GM12878 (cell line): Measurements from ENCODE around the gene LEKR1. TPM values are rescaled to one million over a fixed set of nuclear protein-coding genes. Genes with fewer than 3 reads are reported as not detected.

Source experiments
- ATAC-seq: fragments of 200-7000 bp; cut with Tn5 transposase; 3 replicates; pipeline ENCODE4 v1.9.1; 2020; ENCODE audit warnings: mild to moderate bottlenecking, moderate library complexity
- BruUV-seq: library from RNA; stranded (reverse); fragments of 400-500 nt; replicated peaks from 2 replicates; lab custom pipeline; 2021; lab: Mats Ljungman, UMichigan
- CTCF ChIA-PET: fragments of 300-600 bp; sonication (Branson Sonifier 250); formaldehyde crosslinking; extraction: SDS; loops from one replicate; lab custom pipeline; 2021; ENCODE audit warnings: inconsistent platforms; lab: Yijun Ruan, JAX
- POLR2A ChIA-PET: fragments of 350-600 bp; formaldehyde crosslinking; extraction: SDS; loops from one replicate; lab custom pipeline; 2021; ENCODE audit warnings: inconsistent platforms; lab: Charles Lee
- RAD21 ChIA-PET: fragments of 300-600 bp; sonication (Branson Sonifier 250); formaldehyde crosslinking; loops from one replicate; lab custom pipeline; 2023; ENCODE audit warnings: antibody characterized with exemption; ENCODE audit not compliant: unreplicated experiment; lab: Charles Lee
- SMC1A ChIA-PET: fragments of 300-600 bp; sonication (Branson Sonifier 250); formaldehyde crosslinking; loops from one replicate; lab custom pipeline; 2023; ENCODE audit not compliant: unreplicated experiment, uncharacterized antibody; lab: Charles Lee
- DNase-seq: peaks from one replicate; pipeline ENCODE4 v3.0.0-alpha.2; 2011; ENCODE audit warnings: low read depth, low spot score
- FAIRE-seq: peaks from 3 replicates; lab custom pipeline; 2011; peaks lifted over from hg19 to GRCh38; lab: Jason Lieb, UNC
- H2AFZ ChIP-seq: 2 replicates; pipeline ENCODE4 v1.6.0; 2011; ENCODE audit warnings: low read depth, low read length, control low read depth; ENCODE audit not compliant: control insufficient read depth
- H3K27ac ChIP-seq: 2 replicates; pipeline ENCODE4 v1.5.1; 2011; ENCODE audit warnings: control low read depth; ENCODE audit not compliant: control insufficient read depth, insufficient read depth
- H3K27me3 ChIP-seq, 2 experiments: replicated peaks in 1 of 2; 2 replicates each; pipeline versions ENCODE4 v1.6.0 to v1.6.1; 2011; ENCODE audit warnings: low read length in 1 of 2; ENCODE audit not compliant: control insufficient read depth in 2 of 2, insufficient read depth in 2 of 2
- H3K36me3 ChIP-seq, 2 experiments: 2 replicates each; pipeline ENCODE4 v1.5.1; 2011; ENCODE audit warnings: low read length in 1 of 2; ENCODE audit not compliant: control insufficient read depth in 2 of 2, insufficient read depth in 2 of 2
- H3K4me1 ChIP-seq: 2 replicates; pipeline ENCODE4 v1.6.1; 2011; ENCODE audit warnings: mild to moderate bottlenecking, low read length, moderate library complexity, mixed read lengths; ENCODE audit not compliant: control insufficient read depth, insufficient read depth
- H3K4me2 ChIP-seq: 2 replicates; pipeline ENCODE4 v1.6.0; 2011; ENCODE audit warnings: control low read depth; ENCODE audit not compliant: control insufficient read depth, insufficient read depth
- H3K4me3 ChIP-seq: fragments of 200-600 bp; sonication (generic); 2 replicates; pipeline ENCODE4 v1.5.1; 2016
- H3K79me2 ChIP-seq: 2 replicates; pipeline ENCODE4 v1.6.0; 2011; ENCODE audit warnings: low read length; ENCODE audit not compliant: control insufficient read depth, insufficient read depth
- H3K9ac ChIP-seq: 2 replicates; pipeline ENCODE4 v1.8.0; 2011; ENCODE audit warnings: low read length, control low read depth, mixed read lengths; ENCODE audit not compliant: control insufficient read depth, insufficient read depth
- H3K9me3 ChIP-seq: replicated peaks from 3 replicates; pipeline ENCODE4 v1.5.1; 2011; ENCODE audit warnings: mild to moderate bottlenecking, low read length; ENCODE audit not compliant: control insufficient read depth, insufficient read depth
- H4K20me1 ChIP-seq: 2 replicates; pipeline ENCODE4 v1.6.0; 2011; ENCODE audit not compliant: control insufficient read depth, insufficient read depth
- ASH2L ChIP-seq: fragments of 300-600, 200-600 bp; sonication (generic); IDR thresholded peaks from 2 replicates; pipeline ENCODE4 v1.6.1; 2017; ENCODE audit warnings: low read depth, mild to moderate bottlenecking, borderline replicate concordance
- ETV6 ChIP-seq, 2 experiments: fragments of 450-650 bp in 1 of 2; IDR thresholded peaks in 1 of 2; conservative IDR thresholded peaks in 1 of 2; 2 replicates each; pipeline ENCODE4 v1.6.1; 2014; ENCODE audit warnings: antibody characterized with exemption in 1 of 2, borderline replicate concordance in 1 of 2, low read depth in 1 of 2, mild to moderate bottlenecking in 1 of 2, moderate library complexity in 1 of 2
- HDAC2 ChIP-seq: fragments of 200-600 bp; sonication (generic); IDR thresholded peaks from 2 replicates; pipeline ENCODE4 v1.6.1; 2017
- MAX ChIP-seq: IDR thresholded peaks from 2 replicates; pipeline ENCODE4 v1.6.1; 2012; ENCODE audit warnings: low read depth, low read length, improper control_type of control experiment
- MEF2B ChIP-seq: fragments of 450-650 bp; IDR thresholded peaks from 2 replicates; pipeline ENCODE4 v1.6.1; 2018; ENCODE audit warnings: mild to moderate bottlenecking, moderate library complexity; ENCODE audit not compliant: partially characterized antibody, poor library complexity, severe bottlenecking
- POU2F2 ChIP-seq: IDR thresholded peaks from 3 replicates; pipeline ENCODE4 v1.6.1; 2011; ENCODE audit warnings: low read depth, mild to moderate bottlenecking, low read length, borderline replicate concordance
- SIN3A ChIP-seq: IDR thresholded peaks from 2 replicates; pipeline ENCODE4 v1.6.1; 2012; ENCODE audit warnings: low read depth, low read length, improper control_type of control experiment
- ZBTB4 ChIP-seq: fragments of 450-650 bp; formaldehyde crosslinking; IDR thresholded peaks from 2 replicates; pipeline ENCODE4 v1.4.0; 2022; ENCODE audit warnings: mild to moderate bottlenecking, moderate library complexity
- ZNF687 ChIP-seq: fragments of 450-650 bp; IDR thresholded peaks from 2 replicates; pipeline ENCODE4 v1.6.1; 2017; ENCODE audit warnings: mild to moderate bottlenecking, moderate library complexity
- ZZZ3 ChIP-seq: IDR thresholded peaks from 2 replicates; pipeline ENCODE4 v1.6.1; 2011; ENCODE audit warnings: low read depth; ENCODE audit not compliant: control insufficient read depth, insufficient read length
- WGBS: methylation state at CpG from one replicate; pipeline ENCODE4 v1.1.6; 2016; ENCODE audit warnings: low lambda C conversion rate; ENCODE audit not compliant: insufficient replicate concordance, insufficient coverage; ENCODE audit errors: missing lambda C conversion rate; 5-methylcytosine and 5-hydroxymethylcytosine counted together
- in situ Hi-C: fragments of 300-500 bp; cut with MboI; formaldehyde crosslinking; loops from 9 replicates; pipeline ENCODE4 v1.14.3; 2018; ENCODE audit warnings: mixed read lengths
- intact Hi-C: fragments of 100-400 bp; cut with micrococcal nuclease; formaldehyde crosslinking; loops from one replicate; pipeline ENCODE4 v1.14.2; 2022; ENCODE audit not compliant: unreplicated experiment
- polyA plus RNA-seq, 11 experiments: library from polyadenylated mRNA; depleted of rRNA in 4 of 11; unstranded in 6 of 11; stranded (reverse) in 5 of 11; fragments of >200 nt; fragmentation: Nextera tagmentation in 4 of 11; fragmentation: Illumina TruSeq in 1 of 11; extraction: Ambion mirVana in 4 of 11; extraction: Trizol in 1 of 11; gene quantifications; 1 replicate in 1 of 11; 2 replicates in 10 of 11; pipeline versions ENCODE4 v1.2.1 to v1.2.3, GENCODE V29; 2011 to 2016; ENCODE audit warnings: inconsistent platforms in 2 of 11, missing spikeins in 2 of 11, low read depth in 1 of 11
- total RNA-seq, 4 experiments: library from RNA; depleted of rRNA in 3 of 4; stranded (reverse); fragments of >200 nt in 3 of 4; fragmentation: Illumina TruSeq in 1 of 4; extraction: Trizol in 1 of 4; gene quantifications; 2 replicates each; pipeline versions ENCODE4 v1.2.1 to v1.2.3, GENCODE V29; 2013 to 2021

Gene LEKR1
- total and polyA plus RNA-seq, 10 of the 15 experiments (the other 5 are each of a cell fraction or from before 2014, with no cell fraction given): 0.48 to 3.2 (median 1.3) TPM

GRCh38 chr3:156899951-156900350 lies 73.8 kb downstream of the LEKR1 start:
- ChIA-PET SMC1A (interaction anchor here (1.0 kb wide), 1 partner anchor 80 kb away, joined by 3 read pairs; no protein-coding TSS in a partner anchor), CTCF (no interaction called here), RAD21 (no interaction called here), POLR2A (no interaction called here)
- no TSS peak for BruUV-seq
- Histone ChIP-seq H3K27ac (no peak overlapping the region), H3K27me3 (no peaks in the 10 kb centered on the region), H3K9me3 (0 out of 3 replicates have a peak, but pooled peaks cover 1% of the 10 kb centered on the region), H3K4me2 (no peak overlapping the region), H4K20me1 (no peaks in the 10 kb centered on the region), H3K9ac (no peak overlapping the region), H3K4me3 (no peak overlapping the region), H2AFZ (no peak overlapping the region), H3K79me2 (no peaks in the 10 kb centered on the region), H3K4me1 (no peaks in the 10 kb centered on the region), H3K36me3 (no peaks in the 10 kb centered on the region; a peak in 1 of 4 replicates)
- in situ Hi-C loops: no loop called here
- FAIRE-seq (no peak), ATAC-seq (no peak), DNase-seq (no peak)
- intact Hi-C loops: no loop called here
- TF ChIP-seq ETV6 (conservative IDR thresholded peaks at IDR 0.05 in 1 of 2, IDR thresholded peaks at IDR 0.05 in 1 of 2; ENCODE audit: borderline replicate concordance in 1 of 2, low read depth in 1 of 2) (no peak), ZBTB4 (CRISPR knock-in tag) (no peak), MEF2B (no peak), ZZZ3 (no peak), SIN3A (no peak), POU2F2 (no peak), ASH2L (no peak), HDAC2 (no peak), MAX (no peak), ZNF687 (no peak)
- WGBS: 89% methylated on average over 1 of the region's 1 CpG
